NCI-H526 treated with DMSO at 0.1 percent for 48 hours (cell line): Measurements from ENCODE around the gene MEF2D.

ENCODE experiments used
- DNase-seq: peaks from one replicate; lab custom pipeline; 2025; lab: John Stamatoyannopoulos, UW

Gene MEF2D

GRCh38 chr1:156524481-156524869 lies 23.9 kb upstream of the MEF2D start:
- DNase-seq: no peak

GRCh38 chr1:156523801-156524480 lies 23.4 kb upstream of the MEF2D start:
- no peak for DNase-seq

- DNase-seq: no peak
These were observed 21.9 kb upstream of the MEF2D start for GRCh38 chr1:156522443-156522970.

GRCh38 chr1:156517748-156518147 lies 17.2 kb upstream of the MEF2D start:
- no peak for DNase-seq

GRCh38 chr1:156516821-156517220 lies 16.2 kb upstream of the MEF2D start:
- DNase-seq: no peak

GRCh38 chr1:156515956-156516355 lies 15.4 kb upstream of the MEF2D start:
- no peak for DNase-seq

- no peak for DNase-seq
These were observed 12.6 kb upstream of the MEF2D start for GRCh38 chr1:156513185-156513584.

- DNase-seq: no peak
These were observed 11.1 kb upstream of the MEF2D start for GRCh38 chr1:156511644-156512043.

- DNase-seq: no peak
These were observed 10.1 kb upstream of the MEF2D start for GRCh38 chr1:156510709-156511108.

- no peak for DNase-seq
These were observed 9.0 kb upstream of the MEF2D start for GRCh38 chr1:156509424-156510034.

- DNase-seq: no peak
These were observed 8.3 kb upstream of the MEF2D start for GRCh38 chr1:156508955-156509234.

GRCh38 chr1:156508205-156508954 lies 7.8 kb upstream of the MEF2D start:
- no peak for DNase-seq

- no peak for DNase-seq
These were observed 5.9 kb upstream of the MEF2D start for GRCh38 chr1:156506450-156506849.

- no peak for DNase-seq
These were observed 5.2 kb upstream of the MEF2D start for GRCh38 chr1:156505679-156506298.

- peak; percentile 99 for DNase-seq
These were observed 4.5 kb upstream of the MEF2D start for GRCh38 chr1:156504821-156505678.

- DNase-seq: no peak
These were observed 3.9 kb upstream of the MEF2D start for GRCh38 chr1:156504438-156504813.

- DNase-seq: no peak
These were observed 3.3 kb upstream of the MEF2D start for GRCh38 chr1:156503698-156504437.

GRCh38 chr1:156502894-156503697 lies 2.5 kb upstream of the MEF2D start:
- no peak for DNase-seq

- no peak for DNase-seq
These were observed 1.9 kb upstream of the MEF2D start for GRCh38 chr1:156502391-156502893.
